HEK293 (cell line): ENCODE data around the gene PTPN3.

Experiments used
- CTCF ChIP-seq: fragments of 450-650 bp; formaldehyde crosslinking; IDR thresholded peaks from 2 replicates; pipeline ENCODE4 v1.5.1; 2016; ENCODE audit warnings: missing biosample characterization, missing genetic modification characterization
- PBX3 ChIP-seq: sonication (generic); formaldehyde crosslinking; IDR thresholded peaks from 2 replicates; pipeline ENCODE4 v1.8.1; 2022; ENCODE audit warnings: mild to moderate bottlenecking, moderate library complexity, missing genetic modification reagents
- REST ChIP-seq: fragments of 450-650 bp; formaldehyde crosslinking; IDR thresholded peaks from 2 replicates; pipeline ENCODE4 v1.5.1; 2016; ENCODE audit warnings: missing biosample characterization, missing genetic modification characterization
- WT1 ChIP-seq: fragments of 450-650 bp; formaldehyde crosslinking; IDR thresholded peaks from 2 replicates; pipeline ENCODE4 v1.5.1; 2016; ENCODE audit warnings: missing biosample characterization, missing genetic modification characterization
- ZNF175 ChIP-seq: fragments of 450-650 bp; formaldehyde crosslinking; IDR thresholded peaks from 2 replicates; pipeline ENCODE4 v1.5.1; 2016; ENCODE audit warnings: missing biosample characterization, missing genetic modification characterization
- ZNF19 ChIP-seq: fragments of 450-650 bp; formaldehyde crosslinking; IDR thresholded peaks from 2 replicates; pipeline ENCODE4; 2016; ENCODE audit warnings: missing biosample characterization, missing genetic modification characterization, low read depth
- ZNF654 ChIP-seq: fragments of 450-650 bp; formaldehyde crosslinking; IDR thresholded peaks from 2 replicates; pipeline ENCODE4 v1.5.1; 2016; ENCODE audit warnings: low read depth, missing biosample characterization, missing genetic modification characterization
- ZNF830 ChIP-seq: fragments of 450-650 bp; IDR thresholded peaks from 2 replicates; pipeline ENCODE4 v1.5.0; 2018; ENCODE audit warnings: missing biosample characterization, missing genetic modification characterization, low read depth, mild to moderate bottlenecking, moderate library complexity
- ZNF837 ChIP-seq: fragments of 450-650 bp; formaldehyde crosslinking; IDR thresholded peaks from 2 replicates; pipeline ENCODE4 v1.5.1; 2016; ENCODE audit warnings: missing biosample characterization, missing genetic modification characterization

- TF ChIP-seq CTCF (tag by site-specific recombination) (no peak), ZNF830 (tag by site-specific recombination) (no peak), PBX3 (CRISPR knock-in tag) (no peak), ZNF175 (tag by site-specific recombination) (no peak), ZNF654 (tag by site-specific recombination) (no peak), ZNF837 (no peak), WT1 (no peak), ZNF19 (tag by site-specific recombination) (no peak), REST (tag by site-specific recombination) (no peak)
Observed at GRCh38 chr9:109510506-109510905, 12.4 kb upstream of the PTPN3 start.
